BLaER1 treated with 17β-estradiol and CSF1 and Interleukin-3, amounts not matched to agents 10 nM and 100 nM (cell line): Measurements from ENCODE around the gene MYO10.

Experiments
- H3K27ac ChIP-seq, 11 experiments: shearing (Covaris generic); formaldehyde crosslinking; 2 replicates each; pipeline ENCODE4 v1.8.1; 2022
- H3K27me3 ChIP-seq, 11 experiments: shearing (Covaris generic); formaldehyde crosslinking; 2 replicates each; pipeline ENCODE4 v1.8.1; 2022
- H3K36me3 ChIP-seq, 11 experiments: shearing (Covaris generic); formaldehyde crosslinking; 2 replicates each; pipeline ENCODE4 v1.8.1; 2022
- H3K4me1 ChIP-seq, 10 experiments: shearing (Covaris generic); formaldehyde crosslinking; 2 replicates each; pipeline ENCODE4 v1.8.1; 2022
- H3K4me2 ChIP-seq, 11 experiments: shearing (Covaris generic); formaldehyde crosslinking; 2 replicates each; pipeline ENCODE4 v1.8.1; 2022
- H3K4me3 ChIP-seq, 10 experiments: shearing (Covaris generic); formaldehyde crosslinking; 2 replicates each; pipeline ENCODE4 v1.8.1; 2022
- H3K9ac ChIP-seq, 11 experiments: shearing (Covaris generic); formaldehyde crosslinking; 2 replicates each; pipeline ENCODE4 v1.8.1; 2022
- H3K9me3 ChIP-seq, 11 experiments: shearing (Covaris generic); formaldehyde crosslinking; replicated peaks in 1 of 11; 2 replicates each; pipeline ENCODE4 v1.8.1; 2022
- H4K20me1 ChIP-seq, 11 experiments: shearing (Covaris generic); formaldehyde crosslinking; 2 replicates each; pipeline ENCODE4 v1.8.1; 2022
- Cebpa-rat ChIP-seq, 11 experiments: shearing (Covaris generic); IDR thresholded peaks; 2 replicates each; pipeline ENCODE4 v1.8.1; 2022

The MYO10 gene

GRCh38 chr5:16617274-16617968, 318.7 kb downstream of the MYO10 start:
- Histone ChIP-seq H3K36me3 (no peaks in the 10 kb centered on the region; a peak in 2 of 22 replicates), H3K9ac (peak overlapping the region; percentile 72 to 93 (median 82)), H4K20me1 (no peaks in the 10 kb centered on the region; a peak in 1 of 22 replicates), H3K4me2 (peak overlapping the region; percentile 93 to 100 (median 98)), H3K27ac (peak overlapping the region; percentile 4 to 90 (median 79); a peak in 21 of 22 replicates), H3K27me3 (peaks cover 0 to 33% (median 0%) of the 10 kb centered on the region in 11 experiments; a peak in 4 of 22 replicates), H3K4me3 (peak overlapping the region; percentile 78 to 93 (median 84)), H3K4me1 (peaks cover 30 to 65% (median 55%) of the 10 kb centered on the region in 10 experiments), H3K9me3 (peaks cover 0 to 10% (median 0%) of the 10 kb centered on the region in 11 experiments; a peak in 2 of 22 replicates)
- no peak for TF ChIP-seq Cebpa-rat (IDR thresholded peaks at IDR 0.05)

GRCh38 chr5:16616536-16617273, 319.4 kb downstream of the MYO10 start, which contains the start of gene RETREG1:
RETREG1 (minus strand) TSS chr5:16616997; CDS start chr5:16616971, 26 bp downstream.
- H3K27me3 ChIP-seq, result peaks cover 0 to 33% (median 0%) of the 10 kb centered on the region in 11 experiments; a peak in 4 of 22 replicates
- H3K36me3 ChIP-seq, result no peaks in the 10 kb centered on the region; a peak in 2 of 22 replicates
- no peak for TF ChIP-seq Cebpa-rat (IDR thresholded peaks at IDR 0.05)
- peak within 1 kb of the TSS; percentile 4 to 90 (median 79); a peak in 21 of 22 replicates for H3K27ac ChIP-seq
- H3K9ac ChIP-seq, result peak within 1 kb of the TSS; percentile 72 to 93 (median 82)
- peak within 1 kb of the TSS; percentile 78 to 93 (median 84) for H3K4me3 ChIP-seq
- peaks cover 0 to 10% (median 0%) of the 10 kb centered on the region in 11 experiments; a peak in 2 of 22 replicates for H3K9me3 ChIP-seq
- no peaks in the 10 kb centered on the region; a peak in 1 of 22 replicates for H4K20me1 ChIP-seq
- peaks cover 37 to 72% (median 62%) of the 10 kb centered on the region in 10 experiments for H3K4me1 ChIP-seq
- peak within 1 kb of the TSS; percentile 93 to 100 (median 98) for H3K4me2 ChIP-seq

- H3K9me3 ChIP-seq, result peaks cover 0 to 12% (median 3%) of the 10 kb centered on the region in 11 experiments; a peak in 7 of 22 replicates
- H3K4me1 ChIP-seq, result peaks cover 41 to 77% (median 67%) of the 10 kb centered on the region in 10 experiments
- H4K20me1 ChIP-seq, result no peaks in the 10 kb centered on the region; a peak in 1 of 22 replicates
- no peaks in the 10 kb centered on the region; a peak in 2 of 22 replicates for H3K36me3 ChIP-seq
- no peak for TF ChIP-seq Cebpa-rat (IDR thresholded peaks at IDR 0.05)
- H3K9ac ChIP-seq, result peak overlapping the region; percentile 72 to 93 (median 82)
- H3K27me3 ChIP-seq, result peaks cover 0 to 33% (median 0%) of the 10 kb centered on the region in 11 experiments; a peak in 4 of 22 replicates
- H3K4me2 ChIP-seq, result peak overlapping the region; percentile 93 to 100 (median 98)
- H3K4me3 ChIP-seq, result peak overlapping the region; percentile 78 to 93 (median 84)
- peak overlapping the region; percentile 4 to 90 (median 79); a peak in 21 of 22 replicates for H3K27ac ChIP-seq
Observed at GRCh38 chr5:16615741-16616535, 320.1 kb downstream of the MYO10 start.

- peak in 1 of 11 experiments; percentile 7; a peak in 2 of 22 replicates for TF ChIP-seq Cebpa-rat (IDR thresholded peaks at IDR 0.05)
- Histone ChIP-seq H3K27me3 (peaks cover 0 to 15% (median 0%) of the 10 kb centered on the region in 11 experiments; a peak in 3 of 22 replicates), H4K20me1 (peaks cover 0 to 5% (median 0%) of the 10 kb centered on the region in 11 experiments; a peak in 2 of 22 replicates), H3K9me3 (peaks cover 0 to 17% (median 9%) of the 10 kb centered on the region in 11 experiments; a peak in 7 of 22 replicates), H3K36me3 (peaks cover 0 to 15% (median 0%) of the 10 kb centered on the region in 11 experiments; a peak in 3 of 22 replicates), H3K4me1 (peaks cover 31 to 61% (median 49%) of the 10 kb centered on the region in 10 experiments), H3K9ac (peak overlapping the region in 1 of 11 experiments; percentile 50; a peak in 2 of 22 replicates), H3K27ac (peak overlapping the region in 7 of 11 experiments; percentile 46 to 77 (median 61); a peak in 14 of 22 replicates), H3K4me2 (peak overlapping the region in 10 of 11 experiments; percentile 10 to 98 (median 55); a peak in 19 of 22 replicates), H3K4me3 (no peak overlapping the region)
Observed at GRCh38 chr5:16612007-16612406, 324.1 kb downstream of the MYO10 start.
